Activated CD8-positive, alpha-beta memory T cell treated with anti-CD3 and anti-CD28 coated beads, Interleukin-2, amount 50 U/mL, for 48 hours (primary cell): ENCODE data around the gene KSR2.

ENCODE experiments used
- DNase-seq: peaks from one replicate; pipeline ENCODE4 v3.0.0-alpha.2; 2020

Gene KSR2

GRCh38 chr12:117567644-117568216, 401.1 kb downstream of the KSR2 start:
- no peak for DNase-seq

- DNase-seq, result no peak
Observed at GRCh38 chr12:117564881-117565280, 403.9 kb downstream of the KSR2 start.

GRCh38 chr12:117563706-117564105, 405.1 kb downstream of the KSR2 start:
- DNase-seq, result no peak

- no peak for DNase-seq
Observed at GRCh38 chr12:117563007-117563406, 405.8 kb downstream of the KSR2 start.

- DNase-seq, result no peak
Observed at GRCh38 chr12:117561990-117562389, 406.8 kb downstream of the KSR2 start.

- no peak for DNase-seq
Observed at GRCh38 chr12:117559978-117560377, 408.8 kb downstream of the KSR2 start.

GRCh38 chr12:117555889-117556288, 412.9 kb downstream of the KSR2 start:
- no peak for DNase-seq

GRCh38 chr12:117552971-117553370, 415.8 kb downstream of the KSR2 start:
- DNase-seq, result no peak

GRCh38 chr12:117551665-117552064, 417.1 kb downstream of the KSR2 start:
- no peak for DNase-seq

GRCh38 chr12:117547209-117547608, 421.6 kb downstream of the KSR2 start:
- no peak for DNase-seq

- no peak for DNase-seq
Observed at GRCh38 chr12:117545216-117545615, 423.6 kb downstream of the KSR2 start.

- DNase-seq, result no peak
Observed at GRCh38 chr12:117540011-117540410, 428.8 kb downstream of the KSR2 start.

GRCh38 chr12:117538926-117539325, 429.9 kb downstream of the KSR2 start:
- DNase-seq, result no peak

GRCh38 chr12:117538032-117538690, 430.6 kb downstream of the KSR2 start:
- DNase-seq, result no peak

GRCh38 chr12:117533687-117534086, 435.1 kb downstream of the KSR2 start:
- DNase-seq, result no peak

- no peak for DNase-seq
Observed at GRCh38 chr12:117530796-117531195, 438.0 kb downstream of the KSR2 start.

GRCh38 chr12:117528538-117528937, 440.3 kb downstream of the KSR2 start:
- DNase-seq, result no peak

- no peak for DNase-seq
Observed at GRCh38 chr12:117527479-117527855, 441.3 kb downstream of the KSR2 start.

- no peak for DNase-seq
Observed at GRCh38 chr12:117526757-117527478, 441.9 kb downstream of the KSR2 start.

GRCh38 chr12:117525766-117526165, 443.0 kb downstream of the KSR2 start:
- DNase-seq, result no peak

GRCh38 chr12:117524806-117525205, 444.0 kb downstream of the KSR2 start:
- DNase-seq, result no peak

- DNase-seq, result no peak
Observed at GRCh38 chr12:117523971-117524370, 444.8 kb downstream of the KSR2 start.

GRCh38 chr12:117522559-117522958, 446.2 kb downstream of the KSR2 start:
- no peak for DNase-seq

- no peak for DNase-seq
Observed at GRCh38 chr12:117521867-117522266, 446.9 kb downstream of the KSR2 start.
